OCI-LY1 (cell line): ENCODE measurements around the gene ARHGAP10.

Source experiments
- H2AFZ ChIP-seq: fragments of 200-600 bp; sonication (generic), shearing (Covaris generic); 2 replicates; pipeline ENCODE4 v1.6.0; 2014; ENCODE audit warnings: antibody characterized with exemption, mild to moderate bottlenecking, low read length
- H3F3A ChIP-seq: fragments of 200-600 bp; sonication (generic), shearing (Covaris generic); 2 replicates; pipeline ENCODE4 v1.6.0; 2014; ENCODE audit warnings: mild to moderate bottlenecking, antibody characterized with exemption, low read length, moderate library complexity; ENCODE audit not compliant: insufficient read depth
- H3K27ac ChIP-seq: fragments of 200-600 bp; sonication (generic); 2 replicates; pipeline ENCODE4 v1.5.1; 2014; ENCODE audit warnings: low read length, mixed run types, mild to moderate bottlenecking, low read depth; ENCODE audit not compliant: poor library complexity, severe bottlenecking
- H3K27me3 ChIP-seq: fragments of 200-600 bp; sonication (generic); 2 replicates; pipeline ENCODE4 v1.6.0; 2014; ENCODE audit warnings: antibody characterized with exemption, mild to moderate bottlenecking, low read length, moderate library complexity; ENCODE audit not compliant: insufficient read depth
- H3K36me3 ChIP-seq: fragments of 200-600 bp; sonication (generic); 2 replicates; pipeline ENCODE4 v1.6.1; 2014; ENCODE audit warnings: mild to moderate bottlenecking, antibody characterized with exemption, low read length, moderate library complexity, mixed read lengths; ENCODE audit not compliant: insufficient read depth
- H3K4me1 ChIP-seq: fragments of 200-600 bp; sonication (generic); 2 replicates; pipeline ENCODE4 v1.5.1; 2014; ENCODE audit warnings: mild to moderate bottlenecking, low read length, moderate library complexity; ENCODE audit not compliant: insufficient read depth, severe bottlenecking
- H3K4me2 ChIP-seq: fragments of 200-600 bp; sonication (generic), shearing (Covaris generic); 2 replicates; pipeline ENCODE4 v1.6.1; 2014; ENCODE audit warnings: low read length
- H3K4me3 ChIP-seq: fragments of 200-600 bp; sonication (generic); 2 replicates; pipeline ENCODE4 v1.5.1; 2014; ENCODE audit warnings: low read length, low read depth, mild to moderate bottlenecking, mixed read lengths; ENCODE audit not compliant: poor library complexity, severe bottlenecking
- H3K79me2 ChIP-seq: fragments of 200-600 bp; shearing (Covaris generic); 2 replicates; pipeline ENCODE4 v1.6.1; 2016; ENCODE audit warnings: mixed run types, low read length, mixed read lengths; ENCODE audit not compliant: insufficient read depth
- H3K9ac ChIP-seq: fragments of 200-600 bp; sonication (generic), shearing (Covaris generic); 2 replicates; pipeline ENCODE4 v1.6.1; 2014; ENCODE audit warnings: mild to moderate bottlenecking, low read length, mixed read lengths
- H3K9me2 ChIP-seq: fragments of 200-600 bp; sonication (generic), shearing (Covaris generic); 2 replicates; pipeline ENCODE4 v1.6.1; 2014; ENCODE audit warnings: low read depth, mild to moderate bottlenecking, low read length, mixed read lengths
- H3K9me3 ChIP-seq: fragments of 200-600 bp; shearing (Covaris generic); 2 replicates; pipeline ENCODE4 v1.6.1; 2014; ENCODE audit warnings: low read length, mixed read lengths
- H4K20me1 ChIP-seq: fragments of 200-600 bp; sonication (generic), shearing (Covaris generic); 2 replicates; pipeline ENCODE4 v1.6.0; 2016; ENCODE audit warnings: mild to moderate bottlenecking, low read length; ENCODE audit not compliant: insufficient read depth
- CTCF ChIP-seq: fragments of 200-600 bp; sonication (generic), shearing (Covaris generic); IDR thresholded peaks from 2 replicates; pipeline ENCODE4 v1.5.1; 2017; ENCODE audit warnings: mild to moderate bottlenecking, antibody characterized with exemption, low read length, moderate library complexity, mixed read lengths
- EZH2 ChIP-seq: fragments of 200-600 bp; sonication (generic), shearing (Covaris generic); IDR thresholded peaks from 2 replicates; pipeline ENCODE4 v1.8.0; 2017; ENCODE audit warnings: borderline replicate concordance, mixed run types, mild to moderate bottlenecking, antibody characterized with exemption, low read length, moderate library complexity, mixed read lengths

ARHGAP10 gene

GRCh38 chr4:147814376-147814775, 82.5 kb downstream of the ARHGAP10 start:
- Histone ChIP-seq H3K9me2 (no peaks in the 10 kb centered on the region), H3K79me2 (no peaks in the 10 kb centered on the region), H3K9me3 (no peaks in the 10 kb centered on the region), H2AFZ (no peak overlapping the region), H3K27me3 (no peaks in the 10 kb centered on the region), H3K36me3 (no peaks in the 10 kb centered on the region), H4K20me1 (no peaks in the 10 kb centered on the region), H3K27ac (no peak overlapping the region), H3K4me1 (no peaks in the 10 kb centered on the region), H3K4me3 (no peak overlapping the region), H3K9ac (no peak overlapping the region), H3F3A (no peaks in the 10 kb centered on the region), H3K4me2 (no peak overlapping the region)
- TF ChIP-seq CTCF (no peak), EZH2 (no peak)

GRCh38 chr4:147815741-147816140, 83.9 kb downstream of the ARHGAP10 start:
- H3K4me1 ChIP-seq = no peaks in the 10 kb centered on the region
- H3K4me2 ChIP-seq = no peak overlapping the region
- H3K27me3 ChIP-seq = no peaks in the 10 kb centered on the region
- H3K4me3 ChIP-seq = no peak overlapping the region
- no peak overlapping the region for H3K27ac ChIP-seq
- no peak overlapping the region for H2AFZ ChIP-seq
- no peaks in the 10 kb centered on the region for H3K36me3 ChIP-seq
- no peak for TF ChIP-seq CTCF
- no peak for TF ChIP-seq EZH2
- H3K79me2 ChIP-seq = no peaks in the 10 kb centered on the region
- no peak overlapping the region for H3K9ac ChIP-seq
- H3F3A ChIP-seq = no peaks in the 10 kb centered on the region
- H4K20me1 ChIP-seq = no peaks in the 10 kb centered on the region
- H3K9me3 ChIP-seq = no peaks in the 10 kb centered on the region
- no peaks in the 10 kb centered on the region for H3K9me2 ChIP-seq

- H3F3A ChIP-seq = no peaks in the 10 kb centered on the region
- TF ChIP-seq EZH2 = no peak
- no peak for TF ChIP-seq CTCF
- H3K4me3 ChIP-seq = no peak overlapping the region
- H4K20me1 ChIP-seq = no peaks in the 10 kb centered on the region
- H3K4me1 ChIP-seq = no peaks in the 10 kb centered on the region
- H3K79me2 ChIP-seq = no peaks in the 10 kb centered on the region
- no peak overlapping the region for H2AFZ ChIP-seq
- no peaks in the 10 kb centered on the region for H3K9me2 ChIP-seq
- no peaks in the 10 kb centered on the region for H3K27me3 ChIP-seq
- no peaks in the 10 kb centered on the region for H3K9me3 ChIP-seq
- no peak overlapping the region for H3K27ac ChIP-seq
- no peak overlapping the region for H3K9ac ChIP-seq
- H3K4me2 ChIP-seq = no peak overlapping the region
- H3K36me3 ChIP-seq = no peaks in the 10 kb centered on the region
Observed at GRCh38 chr4:147816382-147817254, 84.7 kb downstream of the ARHGAP10 start.
